Endothelial cell of umbilical vein (primary cell): ENCODE measurements around the gene DEFB113. TPM values are rescaled to one million over a fixed set of nuclear protein-coding genes. Genes with fewer than 3 reads are reported as not detected.

Experiments
- BruUV-seq: library from RNA; stranded (reverse); fragments of 400-500 nt; replicated peaks from 2 replicates; lab custom pipeline; 2021; lab: Mats Ljungman, UMichigan
- CTCF ChIA-PET: fragments of 300-600, 350-600 bp; sonication (Branson Sonifier 250); formaldehyde crosslinking; loops from one replicate; lab custom pipeline; 2021; ENCODE audit warnings: antibody characterized with exemption, inconsistent platforms; lab: Charles Lee
- POLR2A ChIA-PET: fragments of 300-600, 350-600 bp; sonication (Branson Sonifier 250); formaldehyde crosslinking; loops from one replicate; lab custom pipeline; 2021; ENCODE audit warnings: antibody characterized with exemption, inconsistent platforms; lab: Charles Lee
- DNase-seq: peaks from one replicate; pipeline ENCODE4 v3.0.0-alpha.2; 2011; ENCODE audit warnings: low read depth, low spot score
- FAIRE-seq: peaks from 2 replicates; lab custom pipeline; 2011; peaks lifted over from hg19 to GRCh38; lab: Jason Lieb, UNC
- H2AFZ ChIP-seq: 2 replicates; pipeline ENCODE4 v1.6.0; 2012; ENCODE audit warnings: low read depth, low read length, control low read depth, inconsistent platforms
- H3K27ac ChIP-seq: 2 replicates; pipeline ENCODE4 v1.5.1; 2011; ENCODE audit warnings: low read depth, mild to moderate bottlenecking, control low read depth, low read length, moderate library complexity; ENCODE audit not compliant: insufficient read depth
- H3K27me3 ChIP-seq, 2 experiments: 2 replicates each; pipeline versions ENCODE4 v1.6.0 to v1.6.1; 2011; ENCODE audit warnings: low read length in 2 of 2, mixed read lengths in 1 of 2; ENCODE audit not compliant: control insufficient read depth in 2 of 2, insufficient read depth in 2 of 2
- H3K36me3 ChIP-seq, 2 experiments: 2 replicates in 1 of 2; 3 replicates in 1 of 2; pipeline ENCODE4 v1.5.1; 2011; ENCODE audit warnings: low read length in 2 of 2, mild to moderate bottlenecking in 1 of 2, moderate library complexity in 1 of 2; ENCODE audit not compliant: control insufficient read depth in 2 of 2, insufficient read depth in 2 of 2; ENCODE audit errors: extremely low read depth in 1 of 2
- H3K4me1 ChIP-seq: 3 replicates; pipeline ENCODE4 v1.5.1; 2011; ENCODE audit warnings: mild to moderate bottlenecking, low read length; ENCODE audit not compliant: control insufficient read depth, insufficient read depth; ENCODE audit errors: extremely low read depth
- H3K4me2 ChIP-seq: 2 replicates; pipeline ENCODE4 v1.6.1; 2011; ENCODE audit warnings: low read length, control low read depth, mixed read lengths; ENCODE audit not compliant: insufficient read depth
- H3K4me3 ChIP-seq, 3 experiments: fragments of 200-600 bp in 1 of 3; sonication (generic), shearing (Covaris generic) in 1 of 3; replicated peaks in 1 of 3; 2 replicates each; pipeline ENCODE4 v1.5.1; 2011 to 2016; ENCODE audit warnings: control low read depth in 3 of 3, low read length in 3 of 3, mild to moderate bottlenecking in 2 of 3, inconsistent platforms in 1 of 3, low read depth in 1 of 3, moderate library complexity in 1 of 3; ENCODE audit not compliant: insufficient read depth in 1 of 3
- H3K79me2 ChIP-seq: 2 replicates; pipeline ENCODE4 v1.6.0; 2012; ENCODE audit warnings: low read length, inconsistent platforms; ENCODE audit not compliant: control insufficient read depth, insufficient read depth
- H3K9ac ChIP-seq: replicated peaks from 2 replicates; pipeline ENCODE3; 2011; ENCODE audit warnings: low read length, control low read depth; ENCODE audit not compliant: insufficient read depth; ENCODE audit errors: extremely low read depth
- H3K9me1 ChIP-seq: replicated peaks from 3 replicates; pipeline ENCODE4 v1.6.0; 2011; ENCODE audit warnings: mild to moderate bottlenecking, low read length; ENCODE audit not compliant: control insufficient read depth, insufficient read depth; ENCODE audit errors: extremely low read depth
- H3K9me3 ChIP-seq: replicated peaks from 2 replicates; pipeline ENCODE4 v1.5.1; 2012; ENCODE audit warnings: low read length, inconsistent platforms; ENCODE audit not compliant: control insufficient read depth, insufficient read depth
- H4K20me1 ChIP-seq: replicated peaks from 2 replicates; pipeline ENCODE3; 2011; ENCODE audit warnings: mild to moderate bottlenecking, low read length; ENCODE audit not compliant: control insufficient read depth, insufficient read depth; ENCODE audit errors: extremely low read depth
- CTCF ChIP-seq, 2 donors: IDR thresholded peaks; 1 replicate in 1 of 2; 2 replicates in 1 of 2; pipeline ENCODE4 v1.5.1; 2011; ENCODE audit warnings: low read length in 2 of 2, mild to moderate bottlenecking in 2 of 2, moderate library complexity in 2 of 2, control low read depth in 1 of 2, inconsistent platforms in 1 of 2, low read depth in 1 of 2; ENCODE audit not compliant: insufficient read depth in 1 of 2; ENCODE audit errors: extremely low read depth in 1 of 2
- EZH2 ChIP-seq: IDR thresholded peaks from 2 replicates; pipeline ENCODE4 v1.6.1; 2012; ENCODE audit warnings: borderline replicate concordance, low read depth, mild to moderate bottlenecking, moderate library complexity, low read length, inconsistent platforms; ENCODE audit not compliant: severe bottlenecking
- FOS ChIP-seq: IDR thresholded peaks from 2 replicates; pipeline ENCODE4 v1.6.1; 2011; ENCODE audit warnings: mild to moderate bottlenecking, low read length, moderate library complexity, borderline replicate concordance; ENCODE audit not compliant: insufficient read depth
- GATA2 ChIP-seq: IDR thresholded peaks from 2 replicates; pipeline ENCODE4 v1.7.0; 2011; ENCODE audit warnings: low read depth, mild to moderate bottlenecking, moderate library complexity, mixed read lengths, low read length; ENCODE audit not compliant: insufficient read length, insufficient read depth
- JUN ChIP-seq: IDR thresholded peaks from 2 replicates; pipeline ENCODE4 v1.6.1; 2011; ENCODE audit warnings: borderline replicate concordance, low read depth; ENCODE audit not compliant: insufficient read length, insufficient read depth
- MAX ChIP-seq: IDR thresholded peaks from 2 replicates; pipeline ENCODE4 v1.6.1; 2011; ENCODE audit not compliant: insufficient read depth, insufficient read length
- MYC ChIP-seq: IDR thresholded peaks from one replicate; pipeline ENCODE4 v1.6.1; 2011; ENCODE audit warnings: mild to moderate bottlenecking, low read depth, low read length
- POLR2A ChIP-seq: IDR thresholded peaks from 2 replicates; pipeline ENCODE4 v1.6.1; 2012; ENCODE audit warnings: low read depth, mild to moderate bottlenecking, control low read depth, low read length
- POLR2AphosphoS5 ChIP-seq: IDR thresholded peaks from 2 replicates; pipeline ENCODE4 v1.6.1; 2012; ENCODE audit warnings: low read depth, mild to moderate bottlenecking, control low read depth, low read length, moderate library complexity; ENCODE audit not compliant: insufficient read depth
- dilution Hi-C: fragments of 300-500 bp; cut with MboI; formaldehyde crosslinking; loops from one replicate; pipeline ENCODE4 v1.15.0; 2019; ENCODE audit warnings: low sequenced_read_pairs; ENCODE audit not compliant: extremely low pct_ligation_motif_present
- intact Hi-C: fragments of 100-400 bp; cut with micrococcal nuclease; formaldehyde crosslinking; loops from one replicate; pipeline ENCODE4 v1.10.0; 2022
- polyA plus RNA-seq, 4 experiments: library from polyadenylated mRNA; depleted of rRNA in 3 of 4; stranded (reverse) in 3 of 4; unstranded in 1 of 4; fragments of >200 nt; gene quantifications; 2 replicates each; pipeline versions ENCODE4 v1.2.1 to v1.2.3, GENCODE V29; 2011 to 2012; ENCODE audit warnings: missing spikeins in 1 of 4
- total RNA-seq: library from RNA; stranded (reverse); gene quantifications from 2 replicates; pipeline ENCODE4 v1.2.3, GENCODE V29; 2021

The DEFB113 gene
- total and polyA plus RNA-seq, 2 donors (not counting 3 experiments of a cell fraction or from before 2014, with no cell fraction given), result not detected

DNA sequence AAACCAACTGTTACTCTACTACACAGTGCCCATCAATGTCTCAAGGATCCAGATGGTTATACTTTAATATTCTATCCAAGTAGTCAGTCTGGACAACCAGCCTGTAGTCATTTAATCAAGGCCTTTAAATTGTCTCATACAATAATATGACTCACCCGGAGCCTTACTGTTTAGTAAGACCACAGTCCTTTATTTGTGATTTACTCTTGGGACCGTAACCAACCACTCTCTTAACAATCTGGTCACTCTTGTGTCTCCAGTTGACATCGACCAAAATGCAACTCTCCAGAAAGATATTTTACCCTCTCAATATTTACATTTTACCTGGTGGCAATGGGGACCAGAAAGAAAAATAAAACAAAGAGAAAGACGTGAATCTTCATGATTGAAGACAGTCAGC is 20.4 kb downstream of the DEFB113 start:
- TF ChIP-seq CTCF (IDR thresholded peaks at IDR 0.05; ENCODE audit: extremely low read depth in 1 of 2, insufficient read depth in 1 of 2, low read depth in 1 of 2, low read length in 2 of 2) (no peak), POLR2A (no peak)
- POLR2A ChIA-PET, result no interaction called here
- no peak overlapping the region for H2AFZ ChIP-seq
- BruUV-seq, result no TSS peak
- peaks cover 2% of the 10 kb centered on the region for H3K9me3 ChIP-seq
- H3K4me1 ChIP-seq, result no peaks in the 10 kb centered on the region
- dilution Hi-C loops, result no loop called here
- no peak overlapping the region for H3K4me2 ChIP-seq
- H3K9ac ChIP-seq, result no peak overlapping the region
- no peaks in the 10 kb centered on the region for H4K20me1 ChIP-seq
- no peak overlapping the region for H3K27ac ChIP-seq
- intact Hi-C loops, result no loop called here
- H3K9me1 ChIP-seq, result no peaks in the 10 kb centered on the region
- DNase-seq (no peak), FAIRE-seq (no peak)
- no peaks in the 10 kb centered on the region for H3K79me2 ChIP-seq
- CTCF ChIA-PET, result no interaction called here
- no peak overlapping the region for H3K4me3 ChIP-seq
- no peaks in the 10 kb centered on the region for H3K27me3 ChIP-seq
- H3K36me3 ChIP-seq, result no peaks in the 10 kb centered on the region

- no peak for DNase-seq
- H4K20me1 ChIP-seq, result no peaks in the 10 kb centered on the region
- ChIA-PET CTCF (no interaction called here), POLR2A (no interaction called here)
- H3K9me1 ChIP-seq, result no peaks in the 10 kb centered on the region
- no peak overlapping the region for H3K4me3 ChIP-seq
- no peak overlapping the region for H3K4me2 ChIP-seq
- H3K27me3 ChIP-seq, result no peaks in the 10 kb centered on the region
- dilution Hi-C loops (no loop called here), intact Hi-C loops (no loop called here)
- H3K4me1 ChIP-seq, result no peaks in the 10 kb centered on the region
- H3K9ac ChIP-seq, result no peak overlapping the region
- no peak for FAIRE-seq
- H3K27ac ChIP-seq, result no peak overlapping the region
- no peaks in the 10 kb centered on the region for H3K36me3 ChIP-seq
- H2AFZ ChIP-seq, result no peak overlapping the region
- H3K79me2 ChIP-seq, result no peaks in the 10 kb centered on the region
- no peak for TF ChIP-seq FOS
- no peak for TF ChIP-seq EZH2
- TF ChIP-seq GATA2, result no peak
- TF ChIP-seq POLR2A, result no peak
- no peak for TF ChIP-seq CTCF (IDR thresholded peaks at IDR 0.05; ENCODE audit: extremely low read depth in 1 of 2, insufficient read depth in 1 of 2, low read depth in 1 of 2, low read length in 2 of 2)
- no peak for TF ChIP-seq MYC
- no peak for TF ChIP-seq POLR2AphosphoS5
- TF ChIP-seq JUN, result no peak
- no peak for TF ChIP-seq MAX
- no TSS peak for BruUV-seq
- H3K9me3 ChIP-seq, result peaks cover 2% of the 10 kb centered on the region
Measured at GRCh38 chr6:49946835-49947234, 22.6 kb downstream of the DEFB113 start.
